Smooth muscle cell (in vitro differentiated cells): ENCODE results near the gene FSTL5. TPM values are rescaled to one million over a fixed set of nuclear protein-coding genes. Genes with fewer than 3 reads are reported as not detected.

Experiments
- DNase-seq: peaks from one replicate; lab custom pipeline; 2025; ENCODE audit not compliant: unreplicated experiment; lab: John Stamatoyannopoulos, UW
- H2AFZ ChIP-seq: fragments of 200-600 bp; sonication (generic); 2 replicates; pipeline ENCODE4 v1.6.0; 2016; ENCODE audit warnings: antibody characterized with exemption, low read depth, mild to moderate bottlenecking
- H3F3A ChIP-seq: fragments of 200-600 bp; sonication (generic); 2 replicates; pipeline ENCODE4 v1.6.0; 2017; ENCODE audit warnings: antibody characterized with exemption, low read depth
- H3K27ac ChIP-seq: fragments of 200-600 bp; sonication (generic); 2 replicates; pipeline ENCODE4 v1.5.1; 2016; ENCODE audit warnings: low read depth, mild to moderate bottlenecking
- H3K27me3 ChIP-seq: fragments of 200-600 bp; sonication (generic); 2 replicates; pipeline ENCODE4 v1.6.1; 2016; ENCODE audit warnings: low read depth, mild to moderate bottlenecking
- H3K36me3 ChIP-seq: fragments of 200-600 bp; sonication (generic); 2 replicates; pipeline ENCODE4 v1.5.1; 2016; ENCODE audit warnings: low read depth
- H3K4me1 ChIP-seq: fragments of 200-600 bp; sonication (generic); 2 replicates; pipeline ENCODE4 v1.5.1; 2016; ENCODE audit warnings: low read depth
- H3K4me2 ChIP-seq: fragments of 200-600 bp; sonication (generic); 2 replicates; pipeline ENCODE4 v1.6.0; 2016; ENCODE audit warnings: mild to moderate bottlenecking
- H3K4me3 ChIP-seq: fragments of 200-600 bp; sonication (generic); 2 replicates; pipeline ENCODE4 v1.5.1; 2016; ENCODE audit warnings: mild to moderate bottlenecking
- H3K79me2 ChIP-seq: fragments of 200-600 bp; sonication (generic); 2 replicates; pipeline ENCODE4 v1.6.0; 2016; ENCODE audit warnings: low read depth, mild to moderate bottlenecking
- H3K9ac ChIP-seq: fragments of 200-600 bp; sonication (generic); 2 replicates; pipeline ENCODE4 v1.6.0; 2016; ENCODE audit warnings: low read depth
- H3K9me3 ChIP-seq: fragments of 200-600 bp; sonication (generic); replicated peaks from 2 replicates; pipeline ENCODE4 v1.5.1; 2016; ENCODE audit warnings: low read depth
- H4K20me1 ChIP-seq: fragments of 200-600 bp; sonication (generic); 2 replicates; pipeline ENCODE4 v1.6.0; 2016; ENCODE audit warnings: low read depth
- WGBS: methylation state at CpG from one replicate; pipeline ENCODE4 v1.1.7; 2016; ENCODE audit warnings: low lambda C conversion rate; 5-methylcytosine and 5-hydroxymethylcytosine counted together
- polyA plus RNA-seq: library from polyadenylated mRNA; unstranded; fragments of >200 nt; fragmentation: Nextera tagmentation; extraction: Ambion mirVana; gene quantifications from 2 replicates; pipeline ENCODE4 v1.2.1, GENCODE V29; 2016
- total RNA-seq: library from RNA; depleted of rRNA; stranded (reverse); fragments of >200 nt; gene quantifications from 2 replicates; pipeline ENCODE4 v1.2.3, GENCODE V29; 2014
- TF ChIP-seq, protein P1 (sequence below): fragments of 200-600 bp; sonication (generic); IDR thresholded peaks from 2 replicates; pipeline ENCODE4 v1.5.1; 2017; ENCODE audit warnings: borderline replicate concordance, mild to moderate bottlenecking, antibody characterized with exemption; ENCODE audit not compliant: insufficient read depth, poor library complexity, severe bottlenecking

Gene FSTL5
- total and polyA plus RNA-seq, 2 experiments from 2014 or later: 0.04 TPM; not detected in 1

- no peaks in the 10 kb centered on the region for H3K9me3 ChIP-seq
- no peaks in the 10 kb centered on the region for H4K20me1 ChIP-seq
- no peak overlapping the region for H3K4me2 ChIP-seq
- no peak overlapping the region for H3K27ac ChIP-seq
- H3F3A ChIP-seq: no peaks in the 10 kb centered on the region
- H2AFZ ChIP-seq: no peak overlapping the region
- H3K27me3 ChIP-seq: no peaks in the 10 kb centered on the region
- no peak for DNase-seq
- H3K4me3 ChIP-seq: no peak overlapping the region
- no peaks in the 10 kb centered on the region for H3K79me2 ChIP-seq
- H3K9ac ChIP-seq: no peak overlapping the region
- TF ChIP-seq, protein P1, sequence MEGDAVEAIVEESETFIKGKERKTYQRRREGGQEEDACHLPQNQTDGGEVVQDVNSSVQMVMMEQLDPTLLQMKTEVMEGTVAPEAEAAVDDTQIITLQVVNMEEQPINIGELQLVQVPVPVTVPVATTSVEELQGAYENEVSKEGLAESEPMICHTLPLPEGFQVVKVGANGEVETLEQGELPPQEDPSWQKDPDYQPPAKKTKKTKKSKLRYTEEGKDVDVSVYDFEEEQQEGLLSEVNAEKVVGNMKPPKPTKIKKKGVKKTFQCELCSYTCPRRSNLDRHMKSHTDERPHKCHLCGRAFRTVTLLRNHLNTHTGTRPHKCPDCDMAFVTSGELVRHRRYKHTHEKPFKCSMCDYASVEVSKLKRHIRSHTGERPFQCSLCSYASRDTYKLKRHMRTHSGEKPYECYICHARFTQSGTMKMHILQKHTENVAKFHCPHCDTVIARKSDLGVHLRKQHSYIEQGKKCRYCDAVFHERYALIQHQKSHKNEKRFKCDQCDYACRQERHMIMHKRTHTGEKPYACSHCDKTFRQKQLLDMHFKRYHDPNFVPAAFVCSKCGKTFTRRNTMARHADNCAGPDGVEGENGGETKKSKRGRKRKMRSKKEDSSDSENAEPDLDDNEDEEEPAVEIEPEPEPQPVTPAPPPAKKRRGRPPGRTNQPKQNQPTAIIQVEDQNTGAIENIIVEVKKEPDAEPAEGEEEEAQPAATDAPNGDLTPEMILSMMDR: no peak
- H3K4me1 ChIP-seq: no peaks in the 10 kb centered on the region
- no peaks in the 10 kb centered on the region for H3K36me3 ChIP-seq
Measured at GRCh38 chr4:161601011-161601410, 562.8 kb downstream of the FSTL5 start.

- no peaks in the 10 kb centered on the region for H3K79me2 ChIP-seq
- WGBS: 84% methylated on average over 2 of the region's 2 CpGs
- no peaks in the 10 kb centered on the region for H3K36me3 ChIP-seq
- H3K27me3 ChIP-seq: no peaks in the 10 kb centered on the region
- H3K4me3 ChIP-seq: no peak overlapping the region
- no peaks in the 10 kb centered on the region for H4K20me1 ChIP-seq
- DNase-seq: no peak
- H3K4me2 ChIP-seq: no peak overlapping the region
- H3F3A ChIP-seq: no peaks in the 10 kb centered on the region
- TF ChIP-seq, protein P1: no peak
- H3K4me1 ChIP-seq: no peaks in the 10 kb centered on the region
- no peak overlapping the region for H3K27ac ChIP-seq
- no peaks in the 10 kb centered on the region for H3K9me3 ChIP-seq
- H2AFZ ChIP-seq: no peak overlapping the region
- no peak overlapping the region for H3K9ac ChIP-seq
Measured at GRCh38 chr4:161595230-161595771, 568.5 kb downstream of the FSTL5 start.

- no peaks in the 10 kb centered on the region for H3K36me3 ChIP-seq
- H3K27ac ChIP-seq: no peak overlapping the region
- H3K79me2 ChIP-seq: no peaks in the 10 kb centered on the region
- no peaks in the 10 kb centered on the region for H4K20me1 ChIP-seq
- no peaks in the 10 kb centered on the region for H3K4me1 ChIP-seq
- DNase-seq: no peak
- H2AFZ ChIP-seq: no peak overlapping the region
- H3K9ac ChIP-seq: no peak overlapping the region
- H3F3A ChIP-seq: no peaks in the 10 kb centered on the region
- 63% methylated on average over 6 of the region's 6 CpGs for WGBS
- no peaks in the 10 kb centered on the region for H3K27me3 ChIP-seq
- no peaks in the 10 kb centered on the region for H3K9me3 ChIP-seq
- H3K4me2 ChIP-seq: no peak overlapping the region
- H3K4me3 ChIP-seq: no peak overlapping the region
- TF ChIP-seq, protein P1: no peak
Measured at GRCh38 chr4:161585011-161585410, 578.8 kb downstream of the FSTL5 start.

DNA sequence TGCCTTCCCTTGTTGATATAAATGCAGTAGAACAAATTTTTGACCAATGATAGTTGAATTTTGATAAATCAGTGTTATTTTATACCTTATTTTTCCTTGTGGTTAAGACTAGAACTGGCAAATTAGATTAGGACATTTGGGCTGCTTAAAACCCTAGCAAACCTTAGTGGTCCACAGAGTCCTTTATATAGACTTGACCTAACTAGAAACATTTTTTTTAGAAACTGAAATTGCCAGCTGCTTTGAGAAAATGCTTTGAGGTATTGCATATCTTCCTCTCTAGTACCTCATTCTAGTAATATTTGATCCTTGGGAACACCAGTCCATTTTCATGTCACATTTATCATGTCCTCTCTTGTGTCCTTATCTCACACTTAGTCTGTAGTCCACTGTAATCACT lies 580.3 kb downstream of the FSTL5 start:
- Histone ChIP-seq H3K9me3 (no peaks in the 10 kb centered on the region), H3K27ac (no peak overlapping the region), H3K4me1 (no peaks in the 10 kb centered on the region), H3K79me2 (no peaks in the 10 kb centered on the region), H3K9ac (no peak overlapping the region), H3K27me3 (no peaks in the 10 kb centered on the region), H3K4me2 (no peak overlapping the region), H3K36me3 (no peaks in the 10 kb centered on the region), H4K20me1 (no peaks in the 10 kb centered on the region), H2AFZ (no peak overlapping the region), H3F3A (no peaks in the 10 kb centered on the region), H3K4me3 (no peak overlapping the region)
- TF ChIP-seq, protein P1: no peak
- no peak for DNase-seq
